Measurements from ENCODE around the gene PPP2R5B. TPM values are rescaled to one million over a fixed set of nuclear protein-coding genes. Genes with fewer than 3 reads are reported as not detected.

The PPP2R5B gene
- total RNA-seq, 1 donor from 2014 or later: 32.9 TPM

DNA sequence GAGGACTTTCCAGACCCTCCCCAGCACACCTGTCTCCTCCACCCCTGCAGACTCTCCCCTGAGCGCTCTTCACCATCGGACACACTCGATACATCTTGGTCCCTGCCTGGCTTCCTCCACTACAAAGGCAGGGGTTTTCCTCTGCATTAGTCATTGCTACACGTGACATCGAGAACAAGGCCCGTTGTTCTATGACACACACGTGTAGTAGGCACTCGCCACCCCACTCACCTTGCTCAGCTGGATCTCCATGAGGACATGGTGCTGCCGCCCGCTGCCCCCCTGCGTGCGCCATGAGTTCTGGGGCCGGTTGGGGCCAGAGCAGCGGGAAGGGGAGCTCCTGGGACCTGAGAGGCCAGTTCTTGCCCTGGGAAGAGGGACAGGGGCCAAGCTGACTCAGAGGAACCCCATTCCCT, 24.2 kb upstream of the PPP2R5B start:
- no peak for DNase-seq (ENCODE audit: low read depth)
- H3K4me3 ChIP-seq (ENCODE audit: low read depth, low read length): no peak overlapping the region
- TF ChIP-seq, protein P1, sequence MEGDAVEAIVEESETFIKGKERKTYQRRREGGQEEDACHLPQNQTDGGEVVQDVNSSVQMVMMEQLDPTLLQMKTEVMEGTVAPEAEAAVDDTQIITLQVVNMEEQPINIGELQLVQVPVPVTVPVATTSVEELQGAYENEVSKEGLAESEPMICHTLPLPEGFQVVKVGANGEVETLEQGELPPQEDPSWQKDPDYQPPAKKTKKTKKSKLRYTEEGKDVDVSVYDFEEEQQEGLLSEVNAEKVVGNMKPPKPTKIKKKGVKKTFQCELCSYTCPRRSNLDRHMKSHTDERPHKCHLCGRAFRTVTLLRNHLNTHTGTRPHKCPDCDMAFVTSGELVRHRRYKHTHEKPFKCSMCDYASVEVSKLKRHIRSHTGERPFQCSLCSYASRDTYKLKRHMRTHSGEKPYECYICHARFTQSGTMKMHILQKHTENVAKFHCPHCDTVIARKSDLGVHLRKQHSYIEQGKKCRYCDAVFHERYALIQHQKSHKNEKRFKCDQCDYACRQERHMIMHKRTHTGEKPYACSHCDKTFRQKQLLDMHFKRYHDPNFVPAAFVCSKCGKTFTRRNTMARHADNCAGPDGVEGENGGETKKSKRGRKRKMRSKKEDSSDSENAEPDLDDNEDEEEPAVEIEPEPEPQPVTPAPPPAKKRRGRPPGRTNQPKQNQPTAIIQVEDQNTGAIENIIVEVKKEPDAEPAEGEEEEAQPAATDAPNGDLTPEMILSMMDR (conservative IDR thresholded peaks at IDR 0.05; ENCODE audit: low read depth, low read length): no peak

DNA sequence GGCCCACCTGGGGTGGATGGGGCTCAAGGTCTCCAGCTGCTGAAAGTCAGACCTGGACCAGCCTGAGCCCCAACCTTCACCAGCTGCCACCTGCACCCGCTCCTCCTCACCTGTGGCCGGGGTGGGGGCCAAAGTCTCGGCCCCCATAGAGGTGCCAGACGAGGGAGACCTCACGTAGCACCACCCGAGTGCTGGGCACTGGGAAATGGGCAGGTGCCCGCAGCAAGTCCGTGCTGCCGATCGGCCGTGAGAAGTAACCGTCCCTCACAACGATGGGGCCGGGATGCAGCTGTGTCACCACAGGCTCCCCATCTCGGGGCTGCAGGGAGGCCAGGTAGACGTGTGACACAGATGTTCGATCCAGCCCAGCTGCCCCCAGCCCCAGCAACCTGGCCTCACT, 23.7 kb upstream of the PPP2R5B start:
- TF ChIP-seq, protein P1 (conservative IDR thresholded peaks at IDR 0.05; ENCODE audit: low read depth, low read length): no peak
- no peak for DNase-seq (ENCODE audit: low read depth)
- H3K4me3 ChIP-seq (ENCODE audit: low read depth, low read length): no peak overlapping the region

DNA sequence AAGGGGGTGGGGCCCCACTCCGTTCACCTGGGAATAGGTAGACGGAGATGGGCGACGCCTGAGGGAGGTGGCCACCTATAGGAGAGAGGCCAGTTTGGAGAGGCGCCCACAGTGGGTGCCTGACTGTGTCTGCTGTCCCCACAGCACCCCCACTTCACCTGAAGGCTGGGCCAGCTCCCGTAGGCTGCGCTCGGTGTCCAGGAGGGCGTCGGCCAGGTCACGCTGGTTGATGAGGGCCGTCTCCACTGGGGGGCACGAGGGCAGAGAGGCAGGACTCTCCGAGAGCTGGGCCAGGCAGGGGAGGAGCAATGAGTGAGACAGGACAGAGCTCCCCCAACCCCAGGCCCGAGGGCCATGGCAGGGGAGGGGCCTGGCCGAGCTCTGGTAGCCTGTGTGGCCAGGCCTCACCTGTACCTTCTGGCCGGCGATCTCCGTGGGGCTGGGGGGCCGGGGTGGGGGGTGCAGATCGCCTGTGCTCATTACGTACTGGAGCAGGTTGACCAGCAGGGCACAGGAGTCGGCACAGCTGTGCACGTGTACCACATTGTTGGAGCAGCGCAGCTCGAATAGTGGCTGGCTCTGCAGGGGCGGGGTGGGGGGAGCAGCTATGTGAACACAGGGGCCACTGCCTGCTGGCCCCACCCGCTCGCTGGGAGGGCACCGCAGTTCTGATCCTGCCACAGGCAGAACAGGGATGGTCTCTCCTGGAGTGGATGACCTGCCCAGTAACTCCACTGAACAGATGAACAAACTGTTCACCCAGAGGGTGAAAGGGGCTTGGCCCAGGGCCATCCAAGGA, 22.2 kb upstream of the PPP2R5B start:
- no peak overlapping the region for H3K4me3 ChIP-seq (ENCODE audit: low read depth, low read length)
- DNase-seq (ENCODE audit: low read depth): no peak
- TF ChIP-seq, protein P1 (conservative IDR thresholded peaks at IDR 0.05; ENCODE audit: low read depth, low read length): no peak

DNA sequence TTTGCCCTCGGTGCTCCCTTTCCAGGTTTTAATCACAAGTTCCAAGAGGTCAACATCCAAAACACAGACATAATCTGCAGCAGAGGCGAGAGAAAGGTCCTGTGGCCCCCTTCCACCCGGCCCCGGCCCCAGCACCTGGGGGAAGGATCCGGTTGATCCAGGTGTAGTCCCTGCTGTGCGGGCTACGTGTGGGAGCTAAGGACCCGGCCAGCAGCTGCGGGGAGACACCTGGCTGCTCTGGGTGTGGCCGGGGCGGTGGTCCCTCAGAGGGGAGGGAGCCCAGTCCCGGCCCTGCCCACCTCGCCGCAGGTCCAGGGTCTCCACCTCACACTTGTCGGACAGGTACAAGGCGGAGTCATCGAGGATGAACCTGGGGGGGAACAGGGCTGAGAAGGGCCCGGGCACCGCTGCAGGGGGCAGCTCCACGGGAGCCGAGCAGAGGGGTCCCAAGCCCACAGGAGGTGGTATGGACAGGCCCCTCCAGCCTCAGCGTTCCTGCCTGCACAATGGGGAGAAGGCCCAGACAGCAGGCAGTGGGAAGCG, 21.1 kb upstream of the PPP2R5B start:
- TF ChIP-seq, protein P1 (conservative IDR thresholded peaks at IDR 0.05; ENCODE audit: low read depth, low read length): no peak

DNA sequence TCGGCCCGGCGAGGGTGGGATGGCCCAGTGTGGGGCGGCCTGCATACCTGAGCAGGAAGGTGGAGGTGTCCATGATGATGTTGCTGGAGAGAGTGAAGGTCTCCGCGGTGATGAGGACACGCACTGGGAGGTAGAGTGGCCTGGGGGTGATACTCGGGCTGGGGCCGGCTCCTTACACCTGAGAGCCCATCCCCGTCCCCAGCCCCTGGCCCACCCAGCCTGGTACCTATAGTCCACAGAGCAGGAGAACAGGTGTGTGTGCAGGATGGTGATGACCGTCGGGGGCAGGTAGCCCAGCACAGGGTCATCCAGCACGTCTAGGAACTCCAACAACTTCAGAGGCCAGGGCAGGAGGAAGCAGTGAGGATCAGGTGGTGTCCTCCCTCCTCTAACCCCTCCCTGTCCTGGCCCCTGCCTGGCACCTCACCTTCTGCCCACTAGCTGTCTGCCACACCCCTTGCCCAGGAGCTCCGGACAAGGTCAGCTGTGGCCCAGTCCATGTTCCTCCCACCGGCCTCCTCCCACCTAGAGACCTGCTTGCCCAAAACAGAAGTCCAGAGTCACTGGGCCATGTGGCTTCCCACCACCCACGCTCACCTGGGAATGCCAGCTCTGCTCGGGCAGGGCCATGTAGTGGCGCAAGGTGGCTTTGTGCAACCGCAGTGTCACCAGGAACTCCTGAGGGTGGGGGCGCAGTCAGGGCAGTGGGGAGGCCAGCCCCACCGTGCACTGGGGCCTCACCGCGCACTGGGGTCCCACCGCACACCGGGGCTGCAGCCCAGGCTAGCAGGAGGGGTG, 18.8 kb upstream of the PPP2R5B start:
- DNase-seq (ENCODE audit: low read depth): no peak

More for the DNA sequence above, 21.1 kb upstream of the PPP2R5B start:
- H3K4me3 ChIP-seq (ENCODE audit: low read depth, low read length): no peak overlapping the region
- DNase-seq (ENCODE audit: low read depth): no peak

DNA sequence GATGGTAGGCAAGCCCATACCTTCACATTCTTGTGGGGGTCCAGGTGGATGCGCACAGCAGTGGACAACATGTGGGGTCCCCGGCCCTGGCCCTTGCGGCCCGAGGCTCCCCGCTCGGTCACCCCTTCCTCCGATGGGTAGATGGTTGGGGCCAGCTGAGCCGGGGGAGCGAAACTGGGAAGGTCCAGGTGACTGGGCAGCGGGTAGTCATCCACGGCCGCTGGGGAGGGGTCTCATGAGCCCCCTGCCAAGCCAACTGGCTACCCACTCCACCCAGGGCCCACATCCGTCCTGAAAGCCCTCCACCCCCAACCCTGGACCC, 18.2 kb upstream of the PPP2R5B start:
- DNase-seq (ENCODE audit: low read depth): no peak
- TF ChIP-seq, protein P1 (conservative IDR thresholded peaks at IDR 0.05; ENCODE audit: low read depth, low read length): no peak

More for the DNA sequence above, 18.8 kb upstream of the PPP2R5B start:
- no peak overlapping the region for H3K4me3 ChIP-seq (ENCODE audit: low read depth, low read length)
- TF ChIP-seq, protein P1 (conservative IDR thresholded peaks at IDR 0.05; ENCODE audit: low read depth, low read length): no peak

More for the DNA sequence above, 18.2 kb upstream of the PPP2R5B start:
- no peak overlapping the region for H3K4me3 ChIP-seq (ENCODE audit: low read depth, low read length)

Measured in epithelial cell of proximal tubule (primary cell).